MCF 10A (cell line): ENCODE results near the gene HECW1. TPM values are rescaled to one million over a fixed set of nuclear protein-coding genes. Genes with fewer than 3 reads are reported as not detected.

Experiments
- BruUV-seq: library from RNA; stranded (reverse); fragments of 400-500 nt; replicated peaks from 2 replicates; lab custom pipeline; 2021; lab: Mats Ljungman, UMichigan
- CTCF ChIA-PET: fragments of 300-600 bp; sonication (Branson Sonifier 250); formaldehyde crosslinking; extraction: SDS; loops from one replicate; lab custom pipeline; 2021; ENCODE audit warnings: antibody characterized with exemption, inconsistent platforms; lab: Yijun Ruan, JAX
- POLR2A ChIA-PET: fragments of 300-600, 350-650 bp; sonication (Branson Sonifier 250); formaldehyde crosslinking; extraction: SDS; loops from one replicate; lab custom pipeline; 2020; ENCODE audit warnings: antibody characterized with exemption, inconsistent platforms; lab: Yijun Ruan, JAX
- DNase-seq: peaks from one replicate; pipeline ENCODE4 v3.0.0-alpha.2; 2018; ENCODE audit not compliant: unreplicated experiment
- H3K27ac Mint-ChIP-seq: one replicate; pipeline ENCODE4 v1.8.0; 2022; ENCODE audit warnings: mild to moderate bottlenecking, low read depth, mixed read lengths; ENCODE audit not compliant: unreplicated experiment
- H3K27me3 Mint-ChIP-seq: one replicate; pipeline ENCODE4 v1.8.0; 2022; ENCODE audit warnings: mixed read lengths; ENCODE audit not compliant: insufficient read depth, unreplicated experiment
- H3K36me3 Mint-ChIP-seq: one replicate; pipeline ENCODE4 v1.8.0; 2022; ENCODE audit warnings: mild to moderate bottlenecking, moderate library complexity, mixed read lengths; ENCODE audit not compliant: insufficient read depth, unreplicated experiment
- H3K4me1 Mint-ChIP-seq: one replicate; pipeline ENCODE4 v1.8.0; 2022; ENCODE audit warnings: mixed read lengths; ENCODE audit not compliant: insufficient read depth, unreplicated experiment
- H3K4me3 Mint-ChIP-seq: one replicate; pipeline ENCODE4 v1.8.0; 2022; ENCODE audit warnings: mild to moderate bottlenecking, moderate library complexity, mixed read lengths; ENCODE audit not compliant: unreplicated experiment
- H3K9me3 Mint-ChIP-seq: one replicate; pipeline ENCODE4 v1.8.0; 2022; ENCODE audit warnings: mixed read lengths; ENCODE audit not compliant: unreplicated experiment
- intact Hi-C: fragments of 100-400 bp; cut with micrococcal nuclease; formaldehyde crosslinking; loops from 2 replicates; pipeline ENCODE4 v1.14.1; 2022
- total RNA-seq: library from RNA; stranded (reverse); gene quantifications from 2 replicates; pipeline ENCODE4 v1.2.3, GENCODE V29; 2022
- TF ChIP-seq, protein P1 (sequence below): fragments of 200-600 bp; IDR thresholded peaks from one replicate; pipeline ENCODE4 v1.8.0; 2022; ENCODE audit warnings: antibody characterized with exemption, mild to moderate bottlenecking; ENCODE audit not compliant: unreplicated experiment

Gene HECW1
- total RNA-seq, 1 experiment from 2014 or later: not detected

DNA sequence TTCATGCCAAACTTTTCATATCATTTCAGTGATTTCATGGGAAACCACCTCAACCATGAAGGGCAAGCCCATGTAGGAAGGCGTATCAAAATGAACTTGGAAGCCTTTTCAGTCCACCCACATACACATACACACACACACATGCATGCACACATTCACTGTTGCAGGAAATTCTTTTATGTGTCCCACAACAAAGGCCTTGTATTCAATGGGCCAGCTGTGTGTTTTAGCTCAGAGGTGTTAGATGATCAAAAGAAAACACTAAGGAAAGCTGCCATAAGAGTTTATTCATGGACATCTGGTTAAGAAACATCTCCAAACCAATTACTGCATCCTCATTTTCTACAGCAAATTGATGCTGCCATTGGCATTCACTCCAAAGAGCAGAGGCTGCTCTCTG is 396.0 kb downstream of the HECW1 start:
- no peak overlapping the region for H3K4me3 Mint-ChIP-seq
- no peaks in the 10 kb centered on the region for H3K36me3 Mint-ChIP-seq
- no peaks in the 10 kb centered on the region for H3K4me1 Mint-ChIP-seq
- no peak overlapping the region for H3K27ac Mint-ChIP-seq
- no TSS peak for BruUV-seq
- no peak for DNase-seq
- TF ChIP-seq, protein P1, sequence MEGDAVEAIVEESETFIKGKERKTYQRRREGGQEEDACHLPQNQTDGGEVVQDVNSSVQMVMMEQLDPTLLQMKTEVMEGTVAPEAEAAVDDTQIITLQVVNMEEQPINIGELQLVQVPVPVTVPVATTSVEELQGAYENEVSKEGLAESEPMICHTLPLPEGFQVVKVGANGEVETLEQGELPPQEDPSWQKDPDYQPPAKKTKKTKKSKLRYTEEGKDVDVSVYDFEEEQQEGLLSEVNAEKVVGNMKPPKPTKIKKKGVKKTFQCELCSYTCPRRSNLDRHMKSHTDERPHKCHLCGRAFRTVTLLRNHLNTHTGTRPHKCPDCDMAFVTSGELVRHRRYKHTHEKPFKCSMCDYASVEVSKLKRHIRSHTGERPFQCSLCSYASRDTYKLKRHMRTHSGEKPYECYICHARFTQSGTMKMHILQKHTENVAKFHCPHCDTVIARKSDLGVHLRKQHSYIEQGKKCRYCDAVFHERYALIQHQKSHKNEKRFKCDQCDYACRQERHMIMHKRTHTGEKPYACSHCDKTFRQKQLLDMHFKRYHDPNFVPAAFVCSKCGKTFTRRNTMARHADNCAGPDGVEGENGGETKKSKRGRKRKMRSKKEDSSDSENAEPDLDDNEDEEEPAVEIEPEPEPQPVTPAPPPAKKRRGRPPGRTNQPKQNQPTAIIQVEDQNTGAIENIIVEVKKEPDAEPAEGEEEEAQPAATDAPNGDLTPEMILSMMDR: no peak
- intact Hi-C loops: no loop called here
- H3K27me3 Mint-ChIP-seq: no peaks in the 10 kb centered on the region
- ChIA-PET POLR2A (interaction anchor here (1.2 kb wide), 1 partner anchor 8 kb away, joined by 3 read pairs; no protein-coding TSS in a partner anchor), CTCF (interaction anchor here (0.6 kb wide), 1 partner anchor 74 kb away, joined by 3 read pairs; no protein-coding TSS in a partner anchor)
- H3K9me3 Mint-ChIP-seq: no peaks in the 10 kb centered on the region

DNA sequence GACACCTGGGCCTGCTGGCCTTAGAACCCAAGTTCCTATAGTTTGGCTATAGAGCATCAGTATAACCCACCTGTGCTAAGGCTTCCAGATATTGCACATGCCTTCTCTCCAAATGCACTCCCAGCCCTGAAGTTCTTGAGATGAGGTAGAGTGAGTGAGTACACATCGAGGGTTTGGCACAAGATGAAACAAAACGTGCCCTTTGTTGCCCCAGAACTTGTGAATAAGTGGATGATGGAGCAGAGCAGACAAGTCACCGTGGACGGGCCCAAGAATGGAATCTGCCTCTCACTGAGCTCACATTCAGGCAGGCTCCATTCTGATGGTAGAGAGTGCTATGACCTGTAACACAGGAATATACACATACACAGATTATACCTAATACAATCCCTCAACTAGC is 397.5 kb downstream of the HECW1 start:
- intact Hi-C loops: no loop called here
- TF ChIP-seq, protein P1: no peak
- BruUV-seq: no TSS peak
- ChIA-PET CTCF (no interaction called here), POLR2A (interaction anchor here (0.7 kb wide), 1 partner anchor 12 kb away, joined by 3 read pairs; no protein-coding TSS in a partner anchor)
- no peaks in the 10 kb centered on the region for H3K9me3 Mint-ChIP-seq
- no peak overlapping the region for H3K4me3 Mint-ChIP-seq
- H3K27me3 Mint-ChIP-seq: no peaks in the 10 kb centered on the region
- H3K36me3 Mint-ChIP-seq: no peaks in the 10 kb centered on the region
- H3K4me1 Mint-ChIP-seq: no peaks in the 10 kb centered on the region
- no peak for DNase-seq
- H3K27ac Mint-ChIP-seq: no peak overlapping the region

- Mint-ChIP-seq H3K4me1 (no peaks in the 10 kb centered on the region), H3K9me3 (no peaks in the 10 kb centered on the region), H3K27me3 (no peaks in the 10 kb centered on the region), H3K4me3 (no peak overlapping the region), H3K27ac (no peak overlapping the region), H3K36me3 (no peaks in the 10 kb centered on the region)
- intact Hi-C loops: no loop called here
- CTCF ChIA-PET: no interaction called here
- BruUV-seq: no TSS peak
- POLR2A ChIA-PET: interaction anchor here (1.1 to 1.2 kb wide), 2 partner anchors 9 to 597 kb away, joined by 3 to 4 read pairs; no protein-coding TSS in a partner anchor
- DNase-seq: no peak
- TF ChIP-seq, protein P1: no peak
Observed at GRCh38 chr7:43511029-43511428, 398.6 kb downstream of the HECW1 start.

DNA sequence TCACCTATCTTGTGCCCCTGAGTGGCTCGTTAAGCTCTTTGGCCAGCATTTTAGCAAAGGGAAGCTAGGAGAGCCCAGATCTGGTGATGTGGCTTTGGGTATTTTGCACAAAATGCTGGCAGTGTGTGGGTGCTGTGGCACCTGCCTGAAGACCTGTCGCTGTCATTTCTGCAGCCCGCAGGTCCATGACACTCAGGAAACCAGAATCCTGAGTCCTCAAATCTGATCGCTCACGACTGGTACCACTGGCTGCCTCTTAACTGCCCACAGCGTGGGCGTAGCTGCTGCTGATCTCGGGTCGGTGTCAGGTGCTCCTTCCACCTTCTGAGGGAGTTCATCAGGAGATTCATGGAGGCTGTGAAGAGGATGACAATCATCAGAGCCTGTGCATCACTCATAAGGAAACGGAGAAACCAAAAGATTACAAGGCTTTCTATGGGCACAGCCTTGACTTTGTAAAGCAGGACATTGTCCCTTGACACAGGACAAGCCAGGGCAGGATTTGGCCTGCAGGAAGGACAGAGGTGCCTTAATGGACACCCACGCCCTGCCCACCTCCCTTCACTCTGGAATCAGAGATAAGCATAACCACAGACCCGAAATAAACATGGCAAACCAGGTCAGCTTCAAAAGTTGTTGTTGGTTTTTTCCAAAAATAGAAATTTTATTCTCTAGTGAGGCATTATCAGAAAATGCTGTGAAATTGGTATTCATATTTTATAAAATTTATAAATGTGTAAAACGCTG is 399.5 kb downstream of the HECW1 start:
- BruUV-seq: no TSS peak
- Mint-ChIP-seq H3K27me3 (no peaks in the 10 kb centered on the region), H3K9me3 (no peaks in the 10 kb centered on the region), H3K36me3 (no peaks in the 10 kb centered on the region), H3K4me1 (peaks cover 2% of the 10 kb centered on the region), H3K27ac (no peak overlapping the region), H3K4me3 (no peak overlapping the region)
- no peak for DNase-seq
- intact Hi-C loops: no loop called here
- TF ChIP-seq, protein P1: no peak
- ChIA-PET POLR2A (interaction anchor here (0.7 to 1.2 kb wide), 4 partner anchors 10 to 597 kb away, joined by 3 to 4 read pairs (median 3); no protein-coding TSS in a partner anchor), CTCF (interaction anchor here (1.1 kb wide), 1 partner anchor 64 kb away, joined by 3 read pairs; no protein-coding TSS in a partner anchor)
